GM12874 (cell line): ENCODE measurements around the gene IPMK.

Experiments
- TF ChIP-seq, protein P1 (sequence below): IDR thresholded peaks from 2 replicates; pipeline ENCODE4 v1.5.1; 2011; ENCODE audit warnings: low read depth, mild to moderate bottlenecking, control low read depth, low read length, moderate library complexity; ENCODE audit not compliant: insufficient read depth

The IPMK gene

DNA sequence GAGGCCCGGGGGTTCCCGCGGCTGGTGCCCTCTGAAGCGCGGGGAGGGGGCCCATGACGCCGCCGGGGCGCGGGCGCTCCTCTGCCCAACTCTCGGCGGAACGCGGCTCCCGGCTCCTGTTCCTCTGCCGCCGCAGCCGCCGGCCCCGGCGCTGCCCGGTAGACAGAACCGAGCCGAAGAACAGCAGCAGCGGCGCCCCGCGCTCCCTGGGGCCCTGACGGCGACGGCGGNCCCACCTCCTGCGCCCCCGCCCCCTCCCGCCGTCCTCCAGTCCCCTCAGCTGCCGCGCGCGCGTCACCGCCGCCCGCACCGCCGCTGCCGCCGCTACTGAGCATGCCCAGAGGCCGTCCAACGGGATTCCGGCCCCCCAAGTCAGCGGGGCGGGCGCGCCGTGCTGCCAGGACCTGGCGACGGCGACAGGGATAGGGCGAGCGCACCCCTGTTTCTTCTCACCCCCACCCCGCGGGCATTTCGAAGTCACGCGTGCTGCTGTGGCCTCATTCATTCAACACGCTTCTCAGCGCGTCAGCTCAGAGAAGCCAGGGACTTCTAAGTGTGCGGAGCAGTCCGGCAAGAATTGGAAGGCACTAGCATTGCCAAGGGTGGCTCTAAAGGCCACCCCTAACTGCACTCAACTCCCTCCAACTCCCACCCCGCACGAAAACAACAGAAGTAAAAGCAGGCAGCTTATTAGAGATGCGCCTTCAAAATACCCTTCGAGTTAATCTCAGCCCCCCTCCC lies at the start of gene IPMK:
TSS of gene IPMK (minus strand) at position 182 of the 741 bp plus-strand sequence. CDS start 283 bp downstream, outside the sequence.
- TF ChIP-seq, protein P1, sequence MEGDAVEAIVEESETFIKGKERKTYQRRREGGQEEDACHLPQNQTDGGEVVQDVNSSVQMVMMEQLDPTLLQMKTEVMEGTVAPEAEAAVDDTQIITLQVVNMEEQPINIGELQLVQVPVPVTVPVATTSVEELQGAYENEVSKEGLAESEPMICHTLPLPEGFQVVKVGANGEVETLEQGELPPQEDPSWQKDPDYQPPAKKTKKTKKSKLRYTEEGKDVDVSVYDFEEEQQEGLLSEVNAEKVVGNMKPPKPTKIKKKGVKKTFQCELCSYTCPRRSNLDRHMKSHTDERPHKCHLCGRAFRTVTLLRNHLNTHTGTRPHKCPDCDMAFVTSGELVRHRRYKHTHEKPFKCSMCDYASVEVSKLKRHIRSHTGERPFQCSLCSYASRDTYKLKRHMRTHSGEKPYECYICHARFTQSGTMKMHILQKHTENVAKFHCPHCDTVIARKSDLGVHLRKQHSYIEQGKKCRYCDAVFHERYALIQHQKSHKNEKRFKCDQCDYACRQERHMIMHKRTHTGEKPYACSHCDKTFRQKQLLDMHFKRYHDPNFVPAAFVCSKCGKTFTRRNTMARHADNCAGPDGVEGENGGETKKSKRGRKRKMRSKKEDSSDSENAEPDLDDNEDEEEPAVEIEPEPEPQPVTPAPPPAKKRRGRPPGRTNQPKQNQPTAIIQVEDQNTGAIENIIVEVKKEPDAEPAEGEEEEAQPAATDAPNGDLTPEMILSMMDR: no peak

DNA sequence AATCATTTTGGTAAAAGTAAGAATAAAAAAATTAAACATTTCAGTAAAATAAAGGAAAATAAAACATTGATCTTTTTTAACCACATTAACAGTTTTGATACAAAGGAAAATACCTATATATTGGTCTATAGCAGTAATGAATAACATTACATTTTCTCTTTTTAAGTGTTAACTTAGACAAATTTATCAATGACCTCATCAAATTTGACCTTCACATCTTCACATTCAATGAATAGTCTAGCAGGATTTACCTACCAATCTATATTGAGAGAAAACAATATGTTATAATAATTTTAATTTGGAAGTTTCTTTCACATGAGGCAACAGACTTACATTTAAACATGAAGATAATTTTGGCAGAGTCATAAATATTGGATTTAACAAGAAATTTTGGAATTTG lies 49.2 kb upstream of the IPMK start:
- TF ChIP-seq, protein P1: no peak

DNA sequence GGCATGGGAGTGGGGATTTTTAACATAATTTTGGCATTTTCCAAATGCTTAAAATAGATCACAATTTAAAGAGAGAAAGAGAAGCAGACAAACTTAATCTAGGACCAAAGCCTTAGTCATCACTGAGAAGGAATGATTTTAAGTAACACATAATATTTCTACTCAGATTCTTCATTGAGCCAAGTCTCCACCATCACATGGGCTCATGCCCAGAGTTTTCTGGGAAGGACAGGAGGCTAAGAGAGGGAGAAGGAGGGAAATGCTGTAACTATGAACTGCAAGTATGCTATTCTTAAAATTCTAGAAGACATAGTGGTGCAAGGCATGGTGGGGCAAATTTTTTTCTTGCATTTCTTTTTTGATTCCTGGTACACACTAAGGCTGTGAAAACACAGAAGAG lies 43.3 kb upstream of the IPMK start:
- TF ChIP-seq, protein P1: no peak

DNA sequence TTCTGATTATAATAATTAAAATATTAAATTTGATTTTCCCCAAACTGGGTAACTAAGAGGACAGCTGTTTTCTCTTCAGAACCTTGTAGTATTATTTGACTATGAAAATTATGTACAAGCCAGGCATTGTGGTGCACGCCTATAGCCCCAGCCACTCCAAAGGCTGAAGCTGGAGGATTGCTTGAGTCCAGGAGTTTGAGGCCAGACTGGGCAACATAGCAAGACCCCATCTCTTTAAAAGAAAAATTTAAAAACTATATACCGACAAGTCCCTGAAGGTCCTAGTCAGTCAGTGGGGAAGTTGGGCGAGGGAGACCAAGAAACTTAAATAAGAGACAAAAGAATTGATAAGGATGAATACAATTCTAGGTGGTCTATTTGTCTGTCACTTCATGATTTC lies 40.0 kb upstream of the IPMK start:
- TF ChIP-seq, protein P1: no peak

DNA sequence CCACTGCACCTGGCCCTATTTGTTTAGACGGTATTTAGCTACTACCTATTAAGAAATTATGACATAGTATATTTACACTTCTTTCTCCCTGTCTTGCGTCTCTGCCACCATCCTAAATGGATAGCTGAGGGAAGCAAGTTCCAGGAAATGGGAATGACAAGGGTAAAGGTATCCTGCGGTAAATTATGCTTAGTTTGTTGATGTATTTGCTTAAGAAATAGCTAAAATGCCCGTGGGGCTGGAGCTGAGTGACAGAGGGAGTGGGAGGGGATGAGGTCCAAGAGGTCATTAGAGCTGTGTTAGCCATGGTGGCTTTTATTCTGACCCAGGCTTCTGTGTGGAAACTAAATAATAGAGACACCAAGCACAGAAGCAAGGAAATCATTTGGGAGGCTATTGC lies 38.1 kb upstream of the IPMK start:
- TF ChIP-seq, protein P1: no peak

DNA sequence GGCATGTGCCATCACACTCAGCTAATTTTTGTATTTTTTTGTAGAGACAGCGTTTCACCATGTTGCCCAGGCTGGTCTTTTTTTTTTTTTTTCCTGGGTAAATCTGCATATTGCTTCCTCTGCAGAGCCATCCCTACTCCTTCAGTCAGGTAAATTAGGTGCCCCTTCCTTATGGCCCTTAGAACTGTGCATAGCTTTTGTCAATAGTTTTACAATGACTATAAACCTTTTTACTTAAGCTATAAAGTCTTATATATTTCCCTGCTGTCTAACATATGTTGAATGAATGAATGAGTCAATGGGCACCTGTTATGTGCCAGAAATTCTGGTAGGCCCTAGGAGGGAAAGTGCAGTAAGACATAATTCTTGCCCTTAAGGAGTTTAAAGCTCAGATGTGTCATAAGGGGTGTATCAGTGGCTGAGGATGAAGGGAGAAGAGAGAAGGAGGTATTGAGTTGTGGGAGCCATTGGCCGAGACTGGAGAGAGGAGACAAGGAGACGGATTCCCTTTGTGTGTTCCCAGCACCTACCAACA lies 36.5 kb upstream of the IPMK start:
- TF ChIP-seq, protein P1: no peak

DNA sequence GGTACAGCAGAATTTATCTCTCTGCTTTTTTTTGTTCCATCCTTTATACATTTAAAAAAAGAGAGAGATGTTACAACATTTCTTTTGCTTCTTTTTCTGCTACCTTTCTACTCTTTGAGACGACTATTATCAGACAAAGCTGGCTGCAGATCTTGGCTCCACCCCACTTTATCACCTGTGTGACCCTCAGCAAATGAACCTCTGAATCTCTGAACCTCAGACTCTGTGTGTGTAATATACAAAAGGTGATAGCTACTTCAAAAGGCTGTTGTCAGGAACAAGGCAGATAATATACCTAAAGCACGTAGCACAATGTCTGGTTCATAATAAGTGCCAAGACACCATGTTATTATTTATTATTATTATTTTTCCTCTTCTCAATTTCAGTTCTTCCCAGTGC lies 34.6 kb upstream of the IPMK start:
- TF ChIP-seq, protein P1: no peak
